Mucosa of descending colon (tissue), 3 donors: ENCODE data around the gene SPATA18. TPM values are rescaled to one million over a fixed set of nuclear protein-coding genes. Genes with fewer than 3 reads are reported as not detected.
"Not testable (repeated sequence)": the region's sequence is repeated elsewhere in the genome, so short reads cannot be mapped to it uniquely, and the experiment has no call there.

Source experiments
- ATAC-seq: fragments of 200-7000 bp; cut with Tn5 transposase; one replicate; pipeline ENCODE4 v1.9.1; 2020; ENCODE audit warnings: mild to moderate bottlenecking, moderate library complexity
- DNase-seq, 3 donors: peaks; one replicate each; pipeline ENCODE4 v3.0.0-alpha.2; 2020
- H3K36me3 ChIP-seq: fragments of 200-600 bp; one replicate; pipeline ENCODE4 v1.8.0; 2021; ENCODE audit warnings: low read depth, mild to moderate bottlenecking
- H3K4me1 ChIP-seq: fragments of 200-600 bp; one replicate; pipeline ENCODE4 v1.8.0; 2021; ENCODE audit warnings: low read depth, mild to moderate bottlenecking
- H3K4me3 ChIP-seq: fragments of 200-600 bp; one replicate; pipeline ENCODE4 v1.8.0; 2021; ENCODE audit warnings: mild to moderate bottlenecking
- H3K9me3 ChIP-seq: fragments of 200-600 bp; one replicate; pipeline ENCODE4 v1.8.0; 2021; ENCODE audit warnings: mild to moderate bottlenecking
- intact Hi-C, 2 donors: fragments of 100-400 bp; cut with DNase I in 1 of 2; cut with micrococcal nuclease in 1 of 2; formaldehyde crosslinking; loops; one replicate each; pipeline versions ENCODE4 v1.11.0 to v1.11.1; 2022; cut with DNase I, micrococcal nuclease
- total RNA-seq, 3 donors: library from RNA; stranded (reverse); fragmentation: NEBNext Ultra II Directional in 2 of 3; extraction: Animal tissue kit (Norgen Biotek cat#: 25700) in 2 of 3; gene quantifications; one replicate each; pipeline versions ENCODE4 v1.2.1 to v1.2.4, GENCODE V29; 2021 to 2023
- TF ChIP-seq, protein P1 (sequence below): fragments of 200-600 bp; IDR thresholded peaks from one replicate; pipeline ENCODE4 v1.8.0; 2022; ENCODE audit warnings: antibody characterized with exemption, mild to moderate bottlenecking
- donor health status: DM: no; HTN: no; CAD: no; lungs with moderate emphysema.
- donor health status: DM: no; HTN: no; CAD: no.
- donor health status: DM: no; HTN: yes; CAD: no.

SPATA18 gene
- total RNA-seq, 3 donors from 2014 or later: 8.4 to 15.5 (median 8.7) TPM

DNA sequence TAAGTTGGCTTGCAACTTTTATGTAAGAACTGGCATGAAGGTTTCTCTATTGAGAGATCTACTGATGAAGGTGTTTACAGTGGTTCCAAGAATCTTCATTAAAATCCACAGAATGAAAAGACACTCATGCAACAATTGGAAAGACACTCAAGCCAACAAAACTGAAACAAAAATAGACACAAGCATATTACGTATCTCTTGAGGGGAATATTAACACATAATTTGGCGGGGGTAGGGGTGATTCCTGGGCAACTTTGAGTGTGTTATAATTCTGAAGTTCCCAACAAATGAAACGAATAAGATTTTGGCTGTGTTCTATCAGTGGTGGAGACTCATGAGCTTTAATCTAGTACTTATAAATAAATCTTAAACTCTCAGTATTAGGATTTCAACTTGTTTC, 75.1 kb downstream of the SPATA18 start:
- Histone ChIP-seq H3K4me3 (no peak overlapping the region), H3K4me1 (no peaks in the 10 kb centered on the region), H3K36me3 (no peaks in the 10 kb centered on the region), H3K9me3 (peaks cover 2% of the 10 kb centered on the region)
- TF ChIP-seq, protein P1, sequence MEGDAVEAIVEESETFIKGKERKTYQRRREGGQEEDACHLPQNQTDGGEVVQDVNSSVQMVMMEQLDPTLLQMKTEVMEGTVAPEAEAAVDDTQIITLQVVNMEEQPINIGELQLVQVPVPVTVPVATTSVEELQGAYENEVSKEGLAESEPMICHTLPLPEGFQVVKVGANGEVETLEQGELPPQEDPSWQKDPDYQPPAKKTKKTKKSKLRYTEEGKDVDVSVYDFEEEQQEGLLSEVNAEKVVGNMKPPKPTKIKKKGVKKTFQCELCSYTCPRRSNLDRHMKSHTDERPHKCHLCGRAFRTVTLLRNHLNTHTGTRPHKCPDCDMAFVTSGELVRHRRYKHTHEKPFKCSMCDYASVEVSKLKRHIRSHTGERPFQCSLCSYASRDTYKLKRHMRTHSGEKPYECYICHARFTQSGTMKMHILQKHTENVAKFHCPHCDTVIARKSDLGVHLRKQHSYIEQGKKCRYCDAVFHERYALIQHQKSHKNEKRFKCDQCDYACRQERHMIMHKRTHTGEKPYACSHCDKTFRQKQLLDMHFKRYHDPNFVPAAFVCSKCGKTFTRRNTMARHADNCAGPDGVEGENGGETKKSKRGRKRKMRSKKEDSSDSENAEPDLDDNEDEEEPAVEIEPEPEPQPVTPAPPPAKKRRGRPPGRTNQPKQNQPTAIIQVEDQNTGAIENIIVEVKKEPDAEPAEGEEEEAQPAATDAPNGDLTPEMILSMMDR: no peak
- ATAC-seq (no peak), DNase-seq (no peak)
- intact Hi-C loops: no loop called here

DNA sequence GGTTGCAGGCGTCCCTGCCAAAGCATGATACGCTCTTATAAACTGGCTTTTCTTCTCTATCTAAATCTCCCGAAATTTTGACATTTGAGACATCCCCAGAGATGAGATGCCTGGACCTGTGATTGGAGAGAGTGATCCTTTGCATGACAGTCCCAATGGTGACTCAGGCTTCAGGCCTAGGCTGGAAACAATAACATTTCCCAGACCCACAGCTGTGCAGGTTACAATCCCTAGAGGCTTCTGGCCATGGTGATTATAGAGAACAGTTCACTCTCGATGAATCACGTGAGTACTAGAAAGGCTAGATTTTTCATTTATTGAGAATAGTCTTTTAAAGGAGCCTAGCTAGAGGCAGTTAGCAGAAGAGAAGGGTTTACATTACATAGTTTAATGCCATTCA, 75.9 kb downstream of the SPATA18 start:
- H3K4me3 ChIP-seq: no peak overlapping the region
- H3K9me3 ChIP-seq: peaks cover 2% of the 10 kb centered on the region
- ATAC-seq: no peak
- no peak for DNase-seq
- TF ChIP-seq, protein P1: no peak
- no peaks in the 10 kb centered on the region for H3K4me1 ChIP-seq
- intact Hi-C loops: no loop called here
- H3K36me3 ChIP-seq: no peaks in the 10 kb centered on the region

DNA sequence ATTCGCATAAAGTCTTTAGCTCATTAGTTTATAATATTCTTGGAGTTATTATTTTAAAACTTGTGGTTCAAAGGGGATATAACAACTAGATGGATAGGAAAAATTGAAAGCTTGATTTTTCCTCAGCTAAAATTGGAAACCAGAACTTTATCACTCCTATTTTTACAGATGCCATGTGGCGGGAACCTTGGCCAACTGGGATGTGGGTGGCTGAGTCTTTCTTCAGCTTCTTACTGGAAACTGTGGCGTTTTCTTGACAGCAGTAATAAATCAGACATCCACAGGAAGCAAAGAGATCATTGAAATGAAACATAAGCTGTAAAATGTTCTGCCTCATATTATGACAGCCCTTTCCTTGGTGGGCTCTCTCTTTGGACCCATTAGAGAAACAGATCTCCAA, 84.1 kb downstream of the SPATA18 start:
- H3K36me3 ChIP-seq: no peaks in the 10 kb centered on the region
- TF ChIP-seq, protein P1: no peak
- intact Hi-C loops: no loop called here
- H3K4me3 ChIP-seq: no peak overlapping the region
- DNase-seq (no peak), ATAC-seq (no peak)
- H3K4me1 ChIP-seq: no peaks in the 10 kb centered on the region
- no peaks in the 10 kb centered on the region for H3K9me3 ChIP-seq

DNA sequence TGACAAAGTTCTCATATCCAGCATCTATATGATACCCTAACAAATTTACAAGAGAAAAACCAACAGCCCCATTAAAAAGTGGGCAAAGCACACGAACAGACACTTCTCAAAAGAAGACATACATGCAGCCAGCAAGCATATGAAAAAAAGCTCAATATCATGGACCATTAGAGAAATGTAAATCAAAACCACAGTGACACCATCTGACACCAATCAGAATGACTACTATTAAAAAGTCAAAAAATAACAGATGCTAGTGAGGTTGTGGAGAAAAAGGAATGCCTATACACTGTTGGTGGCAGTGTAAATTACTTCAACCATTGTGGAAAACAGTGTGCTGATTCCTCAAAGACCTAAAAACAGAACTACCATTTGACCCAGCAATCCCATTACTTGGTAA, 86.0 kb downstream of the SPATA18 start:
- ATAC-seq, H3K4me3 ChIP-seq, H3K36me3 ChIP-seq, H3K4me1 ChIP-seq, intact Hi-C loops, H3K9me3 ChIP-seq, DNase-seq: not testable (repeated sequence)

- intact Hi-C loops: no loop called here
- DNase-seq (no peak), ATAC-seq (no peak)
- Histone ChIP-seq H3K4me1 (no peaks in the 10 kb centered on the region), H3K36me3 (no peaks in the 10 kb centered on the region), H3K4me3 (no peak overlapping the region), H3K9me3 (no peaks in the 10 kb centered on the region)
- TF ChIP-seq, protein P1: no peak
Observed at GRCh38 chr4:52142816-52143215, 91.7 kb downstream of the SPATA18 start.

DNA sequence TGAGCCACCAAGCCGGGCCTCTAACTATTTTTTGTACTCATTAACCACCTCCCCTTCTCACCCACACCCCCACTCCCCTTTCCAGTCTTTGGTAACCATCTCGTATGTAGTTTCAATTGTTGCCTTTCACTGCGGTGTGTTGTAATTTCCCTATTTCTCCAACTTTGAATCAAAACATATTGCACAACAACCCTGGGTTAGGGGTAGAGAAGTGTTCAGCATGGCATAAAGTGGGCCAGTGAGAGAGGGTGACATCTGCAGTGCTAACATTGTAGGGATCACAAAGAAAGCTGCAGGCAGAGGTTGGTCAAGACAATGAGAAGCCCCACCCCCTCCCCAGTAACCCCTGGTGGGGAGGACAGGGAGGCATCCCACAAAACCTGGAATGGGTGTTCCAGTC, 92.7 kb downstream of the SPATA18 start:
- Histone ChIP-seq H3K4me1 (no peaks in the 10 kb centered on the region), H3K4me3 (no peak overlapping the region), H3K9me3 (no peaks in the 10 kb centered on the region), H3K36me3 (no peaks in the 10 kb centered on the region)
- TF ChIP-seq, protein P1: no peak
- intact Hi-C loops: no loop called here
- ATAC-seq (no peak), DNase-seq (no peak)
